HCT116 (cell line): ENCODE measurements around the gene YWHAH. TPM values are rescaled to one million over a fixed set of nuclear protein-coding genes. Genes with fewer than 3 reads are reported as not detected.

Experiments
- ATAC-seq: fragments of 200-7000 bp; cut with Tn5 transposase; 2 replicates; pipeline ENCODE4 v1.9.1; 2020; ENCODE audit warnings: mild to moderate bottlenecking, moderate library complexity
- BruUV-seq: library from RNA; stranded (reverse); fragments of 400-500 nt; replicated peaks from 2 replicates; lab custom pipeline; 2021; lab: Mats Ljungman, UMichigan
- CTCF ChIA-PET: fragments of 300-600 bp; sonication (Branson Sonifier 250); formaldehyde crosslinking; loops from one replicate; lab custom pipeline; 2021; ENCODE audit warnings: antibody characterized with exemption; lab: Charles Lee
- POLR2A ChIA-PET: fragments of 300-600, 350-600 bp; sonication (Branson Sonifier 250); formaldehyde crosslinking; loops from one replicate; lab custom pipeline; 2021; ENCODE audit warnings: antibody characterized with exemption; lab: Charles Lee
- RAD21 ChIA-PET, 2 experiments: fragments of 300-600 bp; sonication (Branson Sonifier 250); formaldehyde crosslinking; loops; one replicate each; lab custom pipeline; 2023; ENCODE audit warnings: low total read pairs in 2 of 2; ENCODE audit not compliant: uncharacterized antibody in 2 of 2, unreplicated experiment in 2 of 2, low non-redundant PET in 1 of 2; lab: Charles Lee
- DNase-seq: peaks from one replicate; pipeline ENCODE4 v3.0.0-alpha.2; 2010; ENCODE audit warnings: low read depth, low spot score
- H2AFZ ChIP-seq: fragments of 200-600 bp; shearing (Covaris generic), sonication (generic); 2 replicates; pipeline ENCODE4 v1.6.1; 2017; ENCODE audit warnings: low read depth, mixed run types, mixed read lengths, antibody characterized with exemption, low read length; ENCODE audit not compliant: poor library complexity, severe bottlenecking
- H3K27ac ChIP-seq: 2 replicates; pipeline ENCODE4 v1.5.1; 2012; ENCODE audit warnings: low read depth, low read length
- H3K27me3 ChIP-seq: fragments of 200-600 bp; sonication (generic); 2 replicates; pipeline ENCODE4 v1.6.1; 2016; ENCODE audit warnings: mixed run types, low read length, mixed read lengths; ENCODE audit not compliant: insufficient read depth
- H3K36me3 ChIP-seq, 2 experiments: fragments of 200-500 bp in 1 of 2; fragments of 200-600 bp in 1 of 2; sonication (Bioruptor generic) in 1 of 2; sonication (generic) in 1 of 2; 2 replicates each; pipeline versions ENCODE4 v1.5.1 to v1.6.1; 2014 to 2016; ENCODE audit warnings: low read length in 2 of 2, inconsistent platforms in 1 of 2, mixed read lengths in 1 of 2, mixed run types in 1 of 2; ENCODE audit not compliant: insufficient read depth in 2 of 2, control insufficient read depth in 1 of 2
- H3K4me1 ChIP-seq, 2 experiments: fragments of 200-600 bp in 1 of 2; sonication (generic) in 1 of 2; 2 replicates each; pipeline versions ENCODE4 v1.5.1 to v1.6.1; 2012 to 2017; ENCODE audit warnings: low read length in 2 of 2, inconsistent platforms in 1 of 2, mild to moderate bottlenecking in 1 of 2, mixed read lengths in 1 of 2, mixed run types in 1 of 2, moderate library complexity in 1 of 2; ENCODE audit not compliant: insufficient read depth in 2 of 2, control insufficient read depth in 1 of 2
- H3K4me2 ChIP-seq: fragments of 200-600 bp; sonication (generic); 2 replicates; pipeline ENCODE4 v1.6.1; 2017; ENCODE audit warnings: mixed run types, low read length, mixed read lengths
- H3K4me3 ChIP-seq, 2 experiments: fragments of 200-600 bp in 1 of 2; sonication (generic) in 1 of 2; replicated peaks in 1 of 2; 2 replicates each; pipeline ENCODE4 v1.5.1; 2011 to 2016; ENCODE audit warnings: low read length in 2 of 2, control low read depth in 1 of 2, low read depth in 1 of 2, mild to moderate bottlenecking in 1 of 2, mixed read lengths in 1 of 2, mixed run types in 1 of 2
- H3K79me2 ChIP-seq: fragments of 200-600 bp; sonication (generic); 2 replicates; pipeline ENCODE4 v1.6.1; 2017; ENCODE audit warnings: mild to moderate bottlenecking, mixed run types, low read length, moderate library complexity, mixed read lengths; ENCODE audit not compliant: insufficient read depth
- H3K9ac ChIP-seq: fragments of 200-600 bp; sonication (generic); 2 replicates; pipeline ENCODE4 v1.6.1; 2016; ENCODE audit warnings: low read length, mixed read lengths
- H3K9me2 ChIP-seq: fragments of 200-600 bp; sonication (generic), shearing (Covaris generic); 2 replicates; pipeline ENCODE4 v1.6.1; 2017; ENCODE audit warnings: mixed run types, mild to moderate bottlenecking, moderate library complexity; ENCODE audit not compliant: insufficient read depth
- H3K9me3 ChIP-seq, 2 experiments: fragments of 200-500 bp in 1 of 2; fragments of 200-600 bp in 1 of 2; sonication (Bioruptor generic) in 1 of 2; sonication (generic) in 1 of 2; 2 replicates each; pipeline ENCODE4 v1.6.1; 2014 to 2017; ENCODE audit warnings: low read length in 2 of 2, mixed read lengths in 2 of 2, inconsistent platforms in 1 of 2, low read depth in 1 of 2, mild to moderate bottlenecking in 1 of 2, mixed run types in 1 of 2, moderate library complexity in 1 of 2; ENCODE audit not compliant: control insufficient read depth in 1 of 2, insufficient read depth in 1 of 2
- H4K20me1 ChIP-seq: fragments of 200-600 bp; sonication (generic), shearing (Covaris generic); 2 replicates; pipeline ENCODE4 v1.6.1; 2017; ENCODE audit warnings: mixed run types, mild to moderate bottlenecking, moderate library complexity; ENCODE audit not compliant: insufficient read depth
- ATF3 ChIP-seq: IDR thresholded peaks from 2 replicates; pipeline ENCODE4 v1.6.1; 2012
- CEBPB ChIP-seq: IDR thresholded peaks from 2 replicates; pipeline ENCODE4 v1.6.1; 2012; ENCODE audit warnings: low read depth
- EGR1 ChIP-seq: IDR thresholded peaks from 2 replicates; pipeline ENCODE4 v1.6.1; 2012; ENCODE audit warnings: low read depth
- EZH2 ChIP-seq: fragments of 200-600 bp; sonication (generic); IDR thresholded peaks from 2 replicates; pipeline ENCODE4 v1.6.1; 2017; ENCODE audit warnings: antibody characterized with exemption, mixed run types
- EZH2phosphoT487 ChIP-seq: fragments of 200-600 bp; IDR thresholded peaks from 2 replicates; pipeline ENCODE4 v1.6.1; 2018; ENCODE audit warnings: antibody characterized with exemption, borderline replicate concordance
- FOSL1 ChIP-seq: IDR thresholded peaks from 2 replicates; pipeline ENCODE4 v1.6.1; 2012; ENCODE audit warnings: low read depth
- JUND ChIP-seq: IDR thresholded peaks from 2 replicates; pipeline ENCODE4 v1.6.1; 2012
- MAX ChIP-seq: IDR thresholded peaks from 2 replicates; pipeline ENCODE4 v1.6.1; 2012
- POLR2A ChIP-seq: IDR thresholded peaks from 2 replicates; pipeline ENCODE4 v1.7.0; 2011; ENCODE audit warnings: borderline replicate concordance; ENCODE audit not compliant: insufficient read depth, insufficient read length; ENCODE audit errors: extremely low read depth
- POLR2AphosphoS5 ChIP-seq: IDR thresholded peaks from 2 replicates; pipeline ENCODE4 v1.6.1; 2011; ENCODE audit warnings: mild to moderate bottlenecking, low read depth, low read length, moderate library complexity
- RAD21 ChIP-seq: IDR thresholded peaks from 2 replicates; pipeline ENCODE4 v1.6.1; 2012; ENCODE audit warnings: low read depth, mild to moderate bottlenecking
- SIN3A ChIP-seq: IDR thresholded peaks from 2 replicates; pipeline ENCODE4 v1.6.1; 2012; ENCODE audit warnings: low read depth
- SRF ChIP-seq: IDR thresholded peaks from 2 replicates; pipeline ENCODE4 v1.6.1; 2012; ENCODE audit warnings: low read depth
- YY1 ChIP-seq: IDR thresholded peaks from 2 replicates; pipeline ENCODE4 v1.6.1; 2011; ENCODE audit warnings: low read length, low read depth, moderate library complexity, mild to moderate bottlenecking; ENCODE audit not compliant: insufficient replicate concordance; ENCODE audit errors: extremely low read depth
- ZNF274 ChIP-seq: fragments of 200-500 bp; sonication (Bioruptor generic); IDR thresholded peaks from 2 replicates; pipeline ENCODE4 v1.6.1; 2014; ENCODE audit warnings: mild to moderate bottlenecking, low read depth, low read length, inconsistent platforms
- intact Hi-C: fragments of 100-400 bp; cut with micrococcal nuclease; formaldehyde crosslinking; loops from 2 replicates; pipeline ENCODE4 v1.10.0; 2022
- total RNA-seq: library from RNA; stranded (reverse); gene quantifications from one replicate; pipeline ENCODE4 v1.2.1, GENCODE V29; 2021; ENCODE audit not compliant: unreplicated experiment
- TF ChIP-seq, protein P1 (sequence below): IDR thresholded peaks from 2 replicates; pipeline ENCODE4 v1.6.1; 2011; ENCODE audit warnings: mild to moderate bottlenecking, low read length, moderate library complexity; ENCODE audit not compliant: insufficient replicate concordance; ENCODE audit errors: extremely low read depth

The YWHAH gene
- total RNA-seq, 1 experiment from 2014 or later, result 140 TPM

- H3K79me2 ChIP-seq, result no peaks in the 10 kb centered on the region
- H2AFZ ChIP-seq, result no peak overlapping the region
- H3K27me3 ChIP-seq, result no peaks in the 10 kb centered on the region
- TF ChIP-seq SRF, result no peak
- no peak for TF ChIP-seq RAD21
- TF ChIP-seq POLR2AphosphoS5, result no peak
- no peak for TF ChIP-seq ZNF274
- no peak for TF ChIP-seq FOSL1
- no peak for TF ChIP-seq SIN3A
- TF ChIP-seq MAX, result no peak
- TF ChIP-seq JUND, result no peak
- TF ChIP-seq ATF3, result no peak
- H3K9ac ChIP-seq, result no peak overlapping the region
- CTCF ChIA-PET, result no interaction called here
- no TSS peak for BruUV-seq
- H3K9me3 ChIP-seq, result no peaks in the 10 kb centered on the region
- H3K4me3 ChIP-seq, result no peak overlapping the region
- H3K4me1 ChIP-seq, result no peaks in the 10 kb centered on the region
- no peaks in the 10 kb centered on the region for H3K9me2 ChIP-seq
- no peak overlapping the region for H3K27ac ChIP-seq
- H3K4me2 ChIP-seq, result no peak overlapping the region
- intact Hi-C loops, result no loop called here
- no peak for ATAC-seq
- POLR2A ChIA-PET, result no interaction called here
- H4K20me1 ChIP-seq, result no peaks in the 10 kb centered on the region
- peaks cover 0 to 2% of the 10 kb centered on the region in 2 experiments; a peak in 2 of 4 replicates for H3K36me3 ChIP-seq
- no peak for DNase-seq
- RAD21 ChIA-PET, result no interaction called here
Measured at GRCh38 chr22:31906569-31906968, 37.8 kb upstream of the YWHAH start.

GRCh38 chr22:31909977-31910376, 34.4 kb upstream of the YWHAH start:
- H2AFZ ChIP-seq, result no peak overlapping the region
- ATAC-seq (no peak), DNase-seq (no peak)
- intact Hi-C loops, result no loop called here
- no peak overlapping the region for H3K9ac ChIP-seq
- POLR2A ChIA-PET, result no interaction called here
- H3K9me2 ChIP-seq, result no peaks in the 10 kb centered on the region
- no peaks in the 10 kb centered on the region for H3K27me3 ChIP-seq
- no peak overlapping the region for H3K27ac ChIP-seq
- H3K4me3 ChIP-seq, result no peak overlapping the region
- H3K36me3 ChIP-seq, result no peaks in the 10 kb centered on the region; a peak in 1 of 4 replicates
- no peak overlapping the region for H3K4me2 ChIP-seq
- TF ChIP-seq ZNF274, result no peak
- no peak for TF ChIP-seq EZH2phosphoT487
- no peak for TF ChIP-seq EZH2
- no peak for TF ChIP-seq YY1
- no peak for TF ChIP-seq POLR2AphosphoS5
- TF ChIP-seq, protein P1, sequence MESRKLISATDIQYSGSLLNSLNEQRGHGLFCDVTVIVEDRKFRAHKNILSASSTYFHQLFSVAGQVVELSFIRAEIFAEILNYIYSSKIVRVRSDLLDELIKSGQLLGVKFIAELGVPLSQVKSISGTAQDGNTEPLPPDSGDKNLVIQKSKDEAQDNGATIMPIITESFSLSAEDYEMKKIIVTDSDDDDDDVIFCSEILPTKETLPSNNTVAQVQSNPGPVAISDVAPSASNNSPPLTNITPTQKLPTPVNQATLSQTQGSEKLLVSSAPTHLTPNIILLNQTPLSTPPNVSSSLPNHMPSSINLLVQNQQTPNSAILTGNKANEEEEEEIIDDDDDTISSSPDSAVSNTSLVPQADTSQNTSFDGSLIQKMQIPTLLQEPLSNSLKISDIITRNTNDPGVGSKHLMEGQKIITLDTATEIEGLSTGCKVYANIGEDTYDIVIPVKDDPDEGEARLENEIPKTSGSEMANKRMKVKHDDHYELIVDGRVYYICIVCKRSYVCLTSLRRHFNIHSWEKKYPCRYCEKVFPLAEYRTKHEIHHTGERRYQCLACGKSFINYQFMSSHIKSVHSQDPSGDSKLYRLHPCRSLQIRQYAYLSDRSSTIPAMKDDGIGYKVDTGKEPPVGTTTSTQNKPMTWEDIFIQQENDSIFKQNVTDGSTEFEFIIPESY, result no peak
- no peak for TF ChIP-seq CEBPB
- no peak for TF ChIP-seq POLR2A
- no peak for TF ChIP-seq EGR1
- no peak for TF ChIP-seq RAD21
- TF ChIP-seq, all 23 proteins: peak for 0
- no peaks in the 10 kb centered on the region for H4K20me1 ChIP-seq
- peaks cover 0 to 7% of the 10 kb centered on the region in 2 experiments; a peak in 1 of 4 replicates for H3K4me1 ChIP-seq
- ChIA-PET CTCF (no interaction called here), RAD21 (no interaction called here)
- BruUV-seq, result no TSS peak
- no peaks in the 10 kb centered on the region for H3K79me2 ChIP-seq
- H3K9me3 ChIP-seq, result no peaks in the 10 kb centered on the region
